Nephron progenitor cell (in vitro differentiated cells): ENCODE data around the gene SYNM.

Experiments used
- DNase-seq: peaks from one replicate; pipeline ENCODE4 v3.0.0; 2021
- H3K27ac Mint-ChIP-seq: 2 replicates; pipeline ENCODE4 v1.8.0; 2021; ENCODE audit warnings: mild to moderate bottlenecking, moderate library complexity, mixed read lengths
- H3K27me3 Mint-ChIP-seq: 2 replicates; pipeline ENCODE4 v1.8.0; 2021; ENCODE audit warnings: mild to moderate bottlenecking, low read depth, mixed read lengths; ENCODE audit not compliant: poor library complexity
- H3K36me3 Mint-ChIP-seq: 2 replicates; pipeline ENCODE4 v1.8.0; 2021; ENCODE audit warnings: low read depth, mixed read lengths
- H3K4me1 Mint-ChIP-seq: 2 replicates; pipeline ENCODE4 v1.8.0; 2021; ENCODE audit warnings: mixed read lengths
- H3K4me3 Mint-ChIP-seq: 2 replicates; pipeline ENCODE4 v1.8.0; 2021; ENCODE audit warnings: mild to moderate bottlenecking, moderate library complexity, mixed read lengths
- H3K9me3 Mint-ChIP-seq: 2 replicates; pipeline ENCODE4 v1.8.0; 2021; ENCODE audit warnings: mild to moderate bottlenecking, moderate library complexity, mixed read lengths
- TF ChIP-seq, protein P1 (sequence below): fragments of 200-600 bp; sonication (generic); IDR thresholded peaks from 2 replicates; pipeline ENCODE4 v1.5.0; 2021; ENCODE audit warnings: antibody characterized with exemption

The SYNM gene

GRCh38 chr15:99105514-99106341, 848 bp downstream of the SYNM start:
- Mint-ChIP-seq H3K27ac (no peak overlapping the region), H3K9me3 (no peaks in the 10 kb centered on the region), H3K36me3 (no peaks in the 10 kb centered on the region), H3K4me3 (peak overlapping the region; percentile 69), H3K4me1 (peaks cover 34% of the 10 kb centered on the region), H3K27me3 (peaks cover 61% of the 10 kb centered on the region)
- TF ChIP-seq, protein P1, sequence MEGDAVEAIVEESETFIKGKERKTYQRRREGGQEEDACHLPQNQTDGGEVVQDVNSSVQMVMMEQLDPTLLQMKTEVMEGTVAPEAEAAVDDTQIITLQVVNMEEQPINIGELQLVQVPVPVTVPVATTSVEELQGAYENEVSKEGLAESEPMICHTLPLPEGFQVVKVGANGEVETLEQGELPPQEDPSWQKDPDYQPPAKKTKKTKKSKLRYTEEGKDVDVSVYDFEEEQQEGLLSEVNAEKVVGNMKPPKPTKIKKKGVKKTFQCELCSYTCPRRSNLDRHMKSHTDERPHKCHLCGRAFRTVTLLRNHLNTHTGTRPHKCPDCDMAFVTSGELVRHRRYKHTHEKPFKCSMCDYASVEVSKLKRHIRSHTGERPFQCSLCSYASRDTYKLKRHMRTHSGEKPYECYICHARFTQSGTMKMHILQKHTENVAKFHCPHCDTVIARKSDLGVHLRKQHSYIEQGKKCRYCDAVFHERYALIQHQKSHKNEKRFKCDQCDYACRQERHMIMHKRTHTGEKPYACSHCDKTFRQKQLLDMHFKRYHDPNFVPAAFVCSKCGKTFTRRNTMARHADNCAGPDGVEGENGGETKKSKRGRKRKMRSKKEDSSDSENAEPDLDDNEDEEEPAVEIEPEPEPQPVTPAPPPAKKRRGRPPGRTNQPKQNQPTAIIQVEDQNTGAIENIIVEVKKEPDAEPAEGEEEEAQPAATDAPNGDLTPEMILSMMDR, result no peak
- DNase-seq, result peak; percentile 75

GRCh38 chr15:99106417-99107220, 1.7 kb downstream of the SYNM start:
- no peak for DNase-seq
- peak overlapping the region; percentile 69 for H3K4me3 Mint-ChIP-seq
- H3K27me3 Mint-ChIP-seq, result peaks cover 60% of the 10 kb centered on the region
- H3K9me3 Mint-ChIP-seq, result no peaks in the 10 kb centered on the region
- no peak overlapping the region for H3K27ac Mint-ChIP-seq
- TF ChIP-seq, protein P1, result no peak
- H3K4me1 Mint-ChIP-seq, result peaks cover 32% of the 10 kb centered on the region
- no peaks in the 10 kb centered on the region for H3K36me3 Mint-ChIP-seq

DNA sequence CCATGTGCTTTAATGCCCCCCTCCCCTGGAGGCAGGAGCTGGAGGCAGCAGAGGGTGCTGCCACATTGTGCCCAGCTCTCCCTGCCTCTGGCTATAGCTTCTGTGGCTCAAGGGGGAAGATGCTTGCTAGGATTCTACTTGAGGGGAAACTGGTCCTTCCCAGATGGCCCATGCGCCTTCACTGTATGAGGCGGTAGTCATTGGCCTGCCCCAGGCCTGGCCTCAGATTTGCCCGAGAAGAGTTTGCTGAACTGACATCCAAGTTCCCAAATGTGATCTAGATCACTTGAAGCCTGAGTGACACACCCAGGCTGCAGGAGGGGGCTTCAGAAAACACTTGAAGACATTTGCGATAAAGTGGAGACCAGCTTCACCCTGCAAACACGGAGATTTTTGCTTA, 4.1 kb downstream of the SYNM start:
- peaks cover 9% of the 10 kb centered on the region for H3K4me1 Mint-ChIP-seq

GRCh38 chr15:99109555-99110021, 4.7 kb downstream of the SYNM start:
- no peak for DNase-seq

More for the DNA sequence above, 4.1 kb downstream of the SYNM start:
- Mint-ChIP-seq H3K27me3 (peaks cover 62% of the 10 kb centered on the region), H3K27ac (no peak overlapping the region), H3K36me3 (no peaks in the 10 kb centered on the region), H3K9me3 (no peaks in the 10 kb centered on the region), H3K4me3 (peak overlapping the region; percentile 14)
- TF ChIP-seq, protein P1, result no peak
- no peak for DNase-seq

DNA sequence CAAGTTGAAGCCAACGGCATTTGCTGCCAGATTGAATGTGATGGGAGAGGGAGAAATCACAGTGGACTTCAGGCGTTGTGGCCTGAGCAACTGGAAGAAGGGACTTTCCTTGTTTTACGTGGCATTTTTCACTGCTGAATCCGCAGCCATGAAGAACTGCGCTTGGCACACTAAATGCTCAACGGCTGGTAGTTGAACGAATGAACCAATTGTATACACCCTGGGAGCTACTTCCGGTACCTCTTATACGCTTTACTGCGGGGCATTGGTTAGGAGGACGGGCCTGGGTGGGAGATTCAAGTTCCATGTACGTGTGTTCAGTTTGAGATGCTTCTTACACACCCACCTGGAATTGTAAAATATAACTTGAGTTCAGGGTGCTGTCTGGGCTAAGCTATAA, 5.2 kb downstream of the SYNM start:
- H3K27ac Mint-ChIP-seq, result no peak overlapping the region
- no peak for DNase-seq
- H3K4me3 Mint-ChIP-seq, result no peak overlapping the region
- no peaks in the 10 kb centered on the region for H3K36me3 Mint-ChIP-seq
- TF ChIP-seq, protein P1, result no peak
- peaks cover 61% of the 10 kb centered on the region for H3K27me3 Mint-ChIP-seq
- H3K4me1 Mint-ChIP-seq, result peaks cover 9% of the 10 kb centered on the region
- H3K9me3 Mint-ChIP-seq, result no peaks in the 10 kb centered on the region

More at GRCh38 chr15:99109555-99110021, 4.7 kb downstream of the SYNM start:
- Mint-ChIP-seq H3K27me3 (peaks cover 64% of the 10 kb centered on the region), H3K9me3 (no peaks in the 10 kb centered on the region), H3K4me1 (peaks cover 9% of the 10 kb centered on the region), H3K4me3 (no peak overlapping the region), H3K27ac (no peak overlapping the region), H3K36me3 (no peaks in the 10 kb centered on the region)
- TF ChIP-seq, protein P1, result no peak
